Measurements from ENCODE around the gene MTMR11. TPM values are rescaled to one million over a fixed set of nuclear protein-coding genes. Genes with fewer than 3 reads are reported as not detected.

The MTMR11 gene
- total and polyA plus RNA-seq, 9 of the 15 experiments (the other 6 are each of a cell fraction or from before 2014, with no cell fraction given), result 0.09 to 1.6 (median 0.51) TPM

- TF ChIP-seq GTF2B (IDR thresholded peaks at IDR 0.05; ENCODE audit: extremely low read depth, insufficient read length) (no peak), ZNF780A (CRISPR knock-in tag; IDR thresholded peaks at IDR 0.05) (no peak), TRIM24 (IDR thresholded peaks at IDR 0.05) (no peak), POLR2AphosphoS5 (IDR thresholded peaks at IDR 0.05; ENCODE audit: control insufficient read depth, insufficient read depth, low read depth, low read length) (0 out of 2 replicates have a peak, but pooled peaks have one; percentile 15), XRCC4 (IDR thresholded peaks at IDR 0.05; ENCODE audit: extremely low read depth, insufficient read depth, insufficient read length) (no peak), TSC22D4 (tag; IDR thresholded peaks at IDR 0.05) (no peak), REST (IDR thresholded peaks at IDR 0.05; ENCODE audit: borderline replicate concordance) (peak; percentile 12; the same call in 1 of the 2 replicates), REST (CRISPR knock-in tag; IDR thresholded peaks at IDR 0.05; ENCODE audit: low read depth) (no peak)
Measured at GRCh38 chr1:149881876-149882275, 54.8 kb downstream of the MTMR11 start (continued).

Measured in K562 (cell line).